T47D (cell line): ENCODE measurements around the gene SOX2.

Source experiments
- DNase-seq, 2 experiments: peaks; one replicate each; pipeline versions ENCODE4 v3.0.0 to v3.0.0-alpha.2; 2011 to 2012; ENCODE audit warnings: low read depth in 1 of 2, low spot score in 1 of 2
- JUND ChIP-seq: IDR thresholded peaks from 2 replicates; pipeline ENCODE4 v1.6.1; 2012; ENCODE audit warnings: low read depth
- in situ Hi-C: cut with HindIII; loops from 2 replicates; pipeline ENCODE4 v1.10.0; 2016; ENCODE audit warnings: low sequenced_read_pairs, low pct_unique_long_range_greater_than_20kb

The SOX2 gene

DNA sequence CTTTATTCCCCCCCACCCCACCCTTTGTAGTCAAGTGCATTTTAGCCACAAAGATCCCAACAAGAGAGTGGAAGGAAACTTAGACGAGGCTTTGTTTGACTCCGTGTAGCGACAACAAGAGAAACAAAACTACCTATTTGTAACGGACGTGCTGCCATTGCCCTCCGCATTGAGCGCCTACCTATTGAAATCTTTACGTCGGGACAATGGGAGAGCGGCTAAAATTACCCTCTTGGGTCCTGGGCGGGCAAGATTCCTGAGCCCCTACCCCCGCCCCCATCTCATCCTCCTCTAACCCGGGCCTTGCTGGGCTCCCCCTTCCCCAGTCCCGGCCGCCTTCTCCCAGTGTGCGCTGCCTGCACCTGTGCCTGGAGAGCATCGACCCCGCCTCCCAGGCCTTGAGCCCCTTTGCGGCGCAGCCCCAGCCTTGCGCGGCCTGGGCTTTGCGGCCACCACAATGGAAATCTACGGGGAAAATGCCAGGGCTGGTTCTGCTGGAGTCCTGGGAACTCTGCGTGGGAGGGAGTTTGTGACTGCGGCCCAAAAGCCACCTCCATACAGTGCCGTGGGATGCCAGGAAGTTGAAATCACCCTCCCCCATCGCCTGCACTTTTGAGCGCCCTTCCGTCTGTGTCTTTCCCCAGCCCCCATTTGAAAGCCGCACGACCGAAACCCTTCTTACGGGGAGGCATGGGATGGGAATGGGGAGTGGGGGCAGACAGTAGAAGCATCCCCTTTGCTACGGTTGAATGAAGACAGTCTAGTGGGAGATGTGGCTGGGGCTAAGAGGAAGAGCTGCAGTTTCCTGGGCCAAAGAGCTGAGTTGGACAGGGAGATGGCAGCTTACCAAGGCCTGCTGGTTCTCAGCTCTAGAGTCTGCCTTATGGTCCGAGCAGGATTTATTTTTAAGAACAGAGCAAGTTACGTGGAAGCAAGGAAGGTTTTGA lies 1.1 kb upstream of the SOX2 start:
- DNase-seq, result no peak
- no peak for TF ChIP-seq JUND
- in situ Hi-C loops, result no loop called here

DNA sequence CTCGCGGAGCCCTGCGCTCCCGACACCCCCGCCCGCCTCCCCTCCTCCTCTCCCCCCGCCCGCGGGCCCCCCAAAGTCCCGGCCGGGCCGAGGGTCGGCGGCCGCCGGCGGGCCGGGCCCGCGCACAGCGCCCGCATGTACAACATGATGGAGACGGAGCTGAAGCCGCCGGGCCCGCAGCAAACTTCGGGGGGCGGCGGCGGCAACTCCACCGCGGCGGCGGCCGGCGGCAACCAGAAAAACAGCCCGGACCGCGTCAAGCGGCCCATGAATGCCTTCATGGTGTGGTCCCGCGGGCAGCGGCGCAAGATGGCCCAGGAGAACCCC lies 464 bp downstream of the SOX2 start:
- in situ Hi-C loops, result no loop called here
- DNase-seq, result no peak
- no peak for TF ChIP-seq JUND

DNA sequence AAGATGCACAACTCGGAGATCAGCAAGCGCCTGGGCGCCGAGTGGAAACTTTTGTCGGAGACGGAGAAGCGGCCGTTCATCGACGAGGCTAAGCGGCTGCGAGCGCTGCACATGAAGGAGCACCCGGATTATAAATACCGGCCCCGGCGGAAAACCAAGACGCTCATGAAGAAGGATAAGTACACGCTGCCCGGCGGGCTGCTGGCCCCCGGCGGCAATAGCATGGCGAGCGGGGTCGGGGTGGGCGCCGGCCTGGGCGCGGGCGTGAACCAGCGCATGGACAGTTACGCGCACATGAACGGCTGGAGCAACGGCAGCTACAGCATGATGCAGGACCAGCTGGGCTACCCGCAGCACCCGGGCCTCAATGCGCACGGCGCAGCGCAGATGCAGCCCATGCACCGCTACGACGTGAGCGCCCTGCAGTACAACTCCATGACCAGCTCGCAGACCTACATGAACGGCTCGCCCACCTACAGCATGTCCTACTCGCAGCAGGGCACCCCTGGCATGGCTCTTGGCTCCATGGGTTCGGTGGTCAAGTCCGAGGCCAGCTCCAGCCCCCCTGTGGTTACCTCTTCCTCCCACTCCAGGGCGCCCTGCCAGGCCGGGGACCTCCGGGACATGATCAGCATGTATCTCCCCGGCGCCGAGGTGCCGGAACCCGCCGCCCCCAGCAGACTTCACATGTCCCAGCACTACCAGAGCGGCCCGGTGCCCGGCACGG lies 991 bp downstream of the SOX2 start:
- no peak for TF ChIP-seq JUND
- in situ Hi-C loops, result no loop called here
- DNase-seq, result peak in 1 of 2 experiments; percentile 31

DNA sequence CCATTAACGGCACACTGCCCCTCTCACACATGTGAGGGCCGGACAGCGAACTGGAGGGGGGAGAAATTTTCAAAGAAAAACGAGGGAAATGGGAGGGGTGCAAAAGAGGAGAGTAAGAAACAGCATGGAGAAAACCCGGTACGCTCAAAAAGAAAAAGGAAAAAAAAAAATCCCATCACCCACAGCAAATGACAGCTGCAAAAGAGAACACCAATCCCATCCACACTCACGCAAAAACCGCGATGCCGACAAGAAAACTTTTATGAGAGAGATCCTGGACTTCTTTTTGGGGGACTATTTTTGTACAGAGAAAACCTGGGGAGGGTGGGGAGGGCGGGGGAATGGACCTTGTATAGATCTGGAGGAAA lies 1.5 kb downstream of the SOX2 start:
- DNase-seq, result peak in 1 of 2 experiments; percentile 60
- in situ Hi-C loops, result no loop called here
- no peak for TF ChIP-seq JUND

DNA sequence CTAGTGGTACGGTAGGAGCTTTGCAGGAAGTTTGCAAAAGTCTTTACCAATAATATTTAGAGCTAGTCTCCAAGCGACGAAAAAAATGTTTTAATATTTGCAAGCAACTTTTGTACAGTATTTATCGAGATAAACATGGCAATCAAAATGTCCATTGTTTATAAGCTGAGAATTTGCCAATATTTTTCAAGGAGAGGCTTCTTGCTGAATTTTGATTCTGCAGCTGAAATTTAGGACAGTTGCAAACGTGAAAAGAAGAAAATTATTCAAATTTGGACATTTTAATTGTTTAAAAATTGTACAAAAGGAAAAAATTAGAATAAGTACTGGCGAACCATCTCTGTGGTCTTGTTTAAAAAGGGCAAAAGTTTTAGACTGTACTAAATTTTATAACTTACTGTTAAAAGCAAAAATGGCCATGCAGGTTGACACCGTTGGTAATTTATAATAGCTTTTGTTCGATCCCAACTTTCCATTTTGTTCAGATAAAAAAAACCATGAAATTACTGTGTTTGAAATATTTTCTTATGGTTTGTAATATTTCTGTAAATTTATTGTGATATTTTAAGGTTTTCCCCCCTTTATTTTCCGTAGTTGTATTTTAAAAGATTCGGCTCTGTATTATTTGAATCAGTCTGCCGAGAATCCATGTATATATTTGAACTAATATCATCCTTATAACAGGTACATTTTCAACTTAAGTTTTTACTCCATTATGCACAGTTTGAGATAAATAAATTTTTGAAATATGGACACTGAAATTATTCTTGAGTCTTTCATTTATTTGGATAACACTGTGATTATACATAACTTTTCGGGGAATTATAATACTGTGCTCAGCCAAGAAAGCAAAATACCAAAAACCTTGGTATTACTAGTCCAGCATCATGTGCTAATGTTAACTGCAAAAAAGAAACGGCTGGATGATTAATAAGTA lies 2.2 kb downstream of the SOX2 start:
- no peak for TF ChIP-seq JUND
- in situ Hi-C loops, result no loop called here
- DNase-seq, result no peak

DNA sequence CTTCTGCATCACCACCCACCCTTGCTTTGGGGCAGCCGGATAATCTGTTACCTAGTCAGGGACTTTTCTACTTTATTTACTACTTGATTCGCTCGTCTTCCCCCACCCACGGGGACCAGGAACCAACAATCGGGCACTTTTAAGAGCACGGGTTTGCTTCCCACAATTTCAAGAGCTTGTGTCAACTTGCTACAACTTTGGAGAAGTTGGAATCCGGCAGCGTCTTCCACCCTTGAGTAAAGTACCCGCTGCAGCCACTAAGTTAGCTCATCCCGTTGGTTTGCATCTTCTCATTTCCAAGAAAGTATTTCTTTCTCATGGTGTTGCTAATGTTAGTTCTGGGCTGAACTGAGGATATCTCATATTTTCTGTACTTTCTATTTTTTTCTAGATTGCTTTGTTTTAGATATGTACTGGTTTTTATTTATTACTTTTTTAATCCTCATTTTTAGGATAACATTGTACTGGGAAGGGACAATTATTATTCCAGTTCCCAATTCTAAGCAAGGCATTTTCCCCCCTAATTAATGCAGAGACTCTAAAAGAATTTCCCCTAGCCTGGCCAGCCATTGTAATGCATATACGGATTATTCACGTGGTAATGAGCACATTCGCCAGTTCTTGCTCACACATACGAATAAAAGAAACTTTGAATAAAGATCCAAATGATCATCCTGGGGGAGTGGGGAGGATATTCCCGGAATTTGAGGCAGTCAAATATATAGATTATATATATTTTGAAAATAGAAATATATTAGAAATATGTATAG lies 4.0 kb downstream of the SOX2 start:
- in situ Hi-C loops, result no loop called here
- TF ChIP-seq JUND, result no peak
- peak in 1 of 2 experiments; percentile 55 for DNase-seq

DNA sequence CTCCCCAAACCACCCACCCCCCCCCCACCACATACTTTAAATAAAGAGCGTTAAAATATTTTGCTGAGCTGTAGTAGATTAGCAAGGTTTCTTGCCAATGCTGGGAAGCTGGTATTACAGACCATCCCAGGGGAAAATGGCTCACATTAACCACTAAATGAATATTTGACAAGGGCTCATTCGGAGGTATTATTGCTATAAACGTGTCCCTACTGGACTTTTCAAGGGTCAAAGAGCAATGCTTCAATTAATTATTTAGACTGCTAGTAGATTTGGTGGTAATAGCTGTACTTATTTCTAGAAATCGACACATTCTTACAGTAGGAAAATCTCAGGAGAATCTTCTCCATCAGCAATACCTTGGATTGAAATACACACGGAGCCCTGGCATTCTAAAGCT lies 5.2 kb downstream of the SOX2 start:
- in situ Hi-C loops, result no loop called here
- no peak for DNase-seq
- TF ChIP-seq JUND, result no peak

DNA sequence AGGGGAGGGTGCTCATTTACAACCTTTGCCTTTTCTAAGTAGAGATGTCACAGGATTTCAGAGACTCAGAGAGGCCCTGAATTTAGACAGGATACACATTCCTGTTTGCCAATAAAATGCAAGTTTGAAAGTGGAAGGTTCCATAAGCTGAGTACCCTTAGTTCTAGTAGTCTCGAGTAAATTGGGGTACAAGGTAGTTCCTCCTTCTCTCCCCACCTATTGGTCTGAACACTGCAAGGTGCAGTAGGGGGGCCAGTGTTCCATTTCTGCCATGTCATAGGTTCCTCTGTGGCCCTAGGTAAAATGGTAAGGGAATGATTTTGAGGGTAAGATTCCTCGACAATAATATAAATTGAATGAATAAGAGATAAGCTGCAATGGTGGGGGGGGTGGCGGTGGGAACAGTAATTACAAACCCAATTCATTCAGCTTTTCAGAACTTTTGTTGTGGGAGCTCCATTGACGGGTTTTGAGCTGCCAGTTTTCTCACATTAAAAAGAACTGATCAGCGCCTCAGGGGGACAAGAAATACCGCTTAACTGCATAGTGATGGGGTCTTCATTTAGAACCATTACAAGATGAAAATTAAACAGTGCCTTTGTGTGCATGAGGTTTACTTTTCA lies 5.9 kb downstream of the SOX2 start:
- no peak for TF ChIP-seq JUND
- in situ Hi-C loops, result no loop called here
- no peak for DNase-seq

DNA sequence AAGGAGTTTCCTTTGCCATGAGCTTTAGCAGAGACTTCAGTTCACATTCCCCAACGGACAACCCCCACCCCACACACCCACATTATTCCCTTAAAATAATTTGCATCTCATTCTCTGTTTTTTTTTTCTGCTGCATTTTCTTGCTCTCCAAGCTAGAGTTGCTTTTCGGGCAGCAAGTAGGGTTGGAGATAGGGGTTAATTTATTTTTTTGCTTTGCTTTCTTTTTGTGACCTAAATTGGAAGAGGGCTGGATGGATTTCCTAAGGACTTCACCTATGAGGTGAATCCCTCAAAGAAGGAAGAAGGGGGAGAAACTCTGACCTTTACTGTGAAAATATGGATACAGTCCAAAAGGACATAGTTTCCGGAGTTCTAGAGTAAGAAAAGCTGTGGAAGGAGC lies 6.6 kb downstream of the SOX2 start:
- in situ Hi-C loops, result no loop called here
- no peak for TF ChIP-seq JUND
- no peak for DNase-seq

DNA sequence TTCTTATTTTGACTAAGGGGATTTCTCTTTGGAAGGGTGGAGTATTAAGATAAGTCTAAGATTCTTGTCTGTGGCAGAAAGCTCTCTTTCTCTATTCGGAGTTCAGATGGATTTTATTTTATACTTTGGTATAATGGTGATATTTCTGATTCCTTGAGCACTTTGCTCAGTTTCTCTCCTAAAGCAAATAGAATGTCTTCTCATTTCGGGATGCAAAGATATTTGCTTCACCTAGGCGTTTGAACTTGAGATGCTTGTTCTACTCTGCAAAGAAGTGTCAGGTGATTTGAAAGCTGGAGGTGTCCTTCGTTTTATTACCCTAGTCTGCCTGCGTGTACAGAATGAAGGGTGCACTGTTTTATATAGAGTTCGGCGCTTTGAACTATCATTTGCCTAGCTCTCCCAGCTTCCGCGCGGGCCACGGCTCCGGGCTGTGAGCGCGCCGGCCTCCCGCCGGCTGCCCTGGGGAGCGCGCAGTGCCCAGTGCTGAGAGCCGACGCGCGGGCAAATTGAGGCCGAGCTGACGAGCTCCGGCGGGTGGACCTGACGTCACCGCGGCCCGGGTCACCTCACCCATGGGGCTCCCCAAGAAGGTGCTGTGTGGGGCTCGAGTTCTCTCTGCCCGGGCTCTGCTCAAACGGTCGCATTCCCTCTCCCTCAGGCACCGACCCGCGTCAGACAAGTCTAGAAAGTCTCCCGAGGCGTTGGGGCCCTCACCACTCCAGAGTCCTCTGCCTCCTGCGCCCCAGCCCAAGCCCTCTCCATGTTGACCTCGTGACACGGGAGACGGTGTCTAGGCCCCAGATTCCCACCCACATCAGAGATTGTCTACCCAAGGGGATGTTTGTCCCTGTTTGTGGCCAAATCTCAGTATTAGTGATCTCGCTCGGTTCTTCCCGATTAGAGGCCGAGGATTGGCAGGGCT lies 7.5 kb downstream of the SOX2 start:
- in situ Hi-C loops, result no loop called here
- no peak for DNase-seq
- TF ChIP-seq JUND, result no peak
